ENCODE measurements around the gene NACC2. TPM values are rescaled to one million over a fixed set of nuclear protein-coding genes. Genes with fewer than 3 reads are reported as not detected.
"Not testable (repeated sequence)": the region's sequence is repeated elsewhere in the genome, so short reads cannot be mapped to it uniquely, and the experiment has no call there.

The NACC2 gene
- total RNA-seq, 2 donors from 2014 or later, result 73.5 to 77.7 TPM

GRCh38 chr9:135968601-135969000 lies 126.5 kb downstream of the NACC2 start:
- DNase-seq (ENCODE audit: low spot score), result no peak
- intact Hi-C loops (cut with DNase I), result no loop called here

- DNase-seq (ENCODE audit: low spot score), result no peak
- intact Hi-C loops (cut with DNase I), result no loop called here
Measured at GRCh38 chr9:135968083-135968476, 127.0 kb downstream of the NACC2 start.

- DNase-seq (ENCODE audit: low spot score), result not testable (repeated sequence)
- intact Hi-C loops (cut with DNase I), result loop anchor here (1.0 to 2.0 kb wide), 2 partner anchors 155 to 156 kb away; no protein-coding TSS in a partner anchor
Measured at GRCh38 chr9:135966916-135967260, 128.2 kb downstream of the NACC2 start.

- no peak for DNase-seq (ENCODE audit: low spot score)
- intact Hi-C loops (cut with DNase I), result no loop called here
Measured at GRCh38 chr9:135965124-135965756, 129.8 kb downstream of the NACC2 start.

- intact Hi-C loops (cut with DNase I), result no loop called here
- no peak for DNase-seq (ENCODE audit: low spot score)
Measured at GRCh38 chr9:135963938-135964337, 131.2 kb downstream of the NACC2 start.

- DNase-seq (ENCODE audit: low spot score), result no peak
- intact Hi-C loops (cut with DNase I), result no loop called here
Measured at GRCh38 chr9:135963338-135963737, 131.8 kb downstream of the NACC2 start.

GRCh38 chr9:135962696-135963307 lies 132.3 kb downstream of the NACC2 start:
- intact Hi-C loops (cut with DNase I), result no loop called here

GRCh38 chr9:135961811-135962695 lies 133.0 kb downstream of the NACC2 start:
- no peak for DNase-seq (ENCODE audit: low spot score)
- intact Hi-C loops (cut with DNase I), result loop anchor here in 1 of 2 donors (2.0 kb wide), 1 partner anchor 153 kb away; no protein-coding TSS in a partner anchor

More at GRCh38 chr9:135962696-135963307, 132.3 kb downstream of the NACC2 start:
- DNase-seq (ENCODE audit: low spot score), result no peak

GRCh38 chr9:135961277-135961715 lies 133.8 kb downstream of the NACC2 start, which contains the start of gene UBAC1:
TSS of gene UBAC1 (minus strand) at chr9:135961373. CDS start at chr9:135961162, 211 bp downstream.
- DNase-seq (ENCODE audit: low spot score), result peak; percentile 99
- intact Hi-C loops (cut with DNase I), result loop anchor here in 1 of 2 donors (2.0 kb wide), 1 partner anchor 154 kb away; no protein-coding TSS in a partner anchor

GRCh38 chr9:135960411-135961276 lies 134.4 kb downstream of the NACC2 start:
- intact Hi-C loops (cut with DNase I), result loop anchor here in 1 of 2 donors (2.0 kb wide), 1 partner anchor 154 kb away; no protein-coding TSS in a partner anchor
- peak; percentile 87 for DNase-seq (ENCODE audit: low spot score)

GRCh38 chr9:135959814-135960213 lies 135.3 kb downstream of the NACC2 start:
- no peak for DNase-seq (ENCODE audit: low spot score)
- intact Hi-C loops (cut with DNase I), result loop anchor here in 1 of 2 donors (2.0 kb wide), 1 partner anchor 155 kb away; no protein-coding TSS in a partner anchor

- intact Hi-C loops (cut with DNase I), result no loop called here
- DNase-seq (ENCODE audit: low spot score), result no peak
Measured at GRCh38 chr9:135958485-135958884, 136.6 kb downstream of the NACC2 start.

GRCh38 chr9:135957431-135957830 lies 137.7 kb downstream of the NACC2 start:
- no peak for DNase-seq (ENCODE audit: low spot score)

GRCh38 chr9:135956802-135957174 lies 138.3 kb downstream of the NACC2 start:
- intact Hi-C loops (cut with DNase I), result no loop called here
- no peak for DNase-seq (ENCODE audit: low spot score)

More at GRCh38 chr9:135957431-135957830, 137.7 kb downstream of the NACC2 start:
- intact Hi-C loops (cut with DNase I), result no loop called here

Other genes starting within 250 kb of the NACC2 start
- 10 to 100 TPM; 20.8 to 24.1 TPM for gene CAMSAP1, start 187.7 kb downstream of the NACC2 start, total RNA-seq
- gene UBAC1, start 133.9 kb downstream of the NACC2 start, total RNA-seq, result 10 to 100 TPM; 32.7 to 34.1 TPM
- 10 to 100 TPM; 25.0 to 29.1 TPM for gene TMEM250, start 23.6 kb upstream of the NACC2 start, total RNA-seq
- not detected for gene LHX3, start 109.8 kb upstream of the NACC2 start, total RNA-seq
- 1 to 10 TPM; 5.8 to 6.6 TPM for gene QSOX2, start 150.5 kb upstream of the NACC2 start, total RNA-seq
- gene CCDC187, start 208.8 kb upstream of the NACC2 start, total RNA-seq, result not detected
- 10 to 100 TPM; 13.8 to 17.0 TPM for gene GPSM1, start 232.2 kb upstream of the NACC2 start, total RNA-seq